ENCODE measurements around the gene PCDHA1.
A peak's percentile ranks its signal among the peaks of the same experiment; 100 is the strongest.
"Not testable (repeated sequence)": the region's sequence is repeated elsewhere in the genome, so short reads cannot be mapped to it uniquely, and the experiment has no call there.

Gene PCDHA1

DNA sequence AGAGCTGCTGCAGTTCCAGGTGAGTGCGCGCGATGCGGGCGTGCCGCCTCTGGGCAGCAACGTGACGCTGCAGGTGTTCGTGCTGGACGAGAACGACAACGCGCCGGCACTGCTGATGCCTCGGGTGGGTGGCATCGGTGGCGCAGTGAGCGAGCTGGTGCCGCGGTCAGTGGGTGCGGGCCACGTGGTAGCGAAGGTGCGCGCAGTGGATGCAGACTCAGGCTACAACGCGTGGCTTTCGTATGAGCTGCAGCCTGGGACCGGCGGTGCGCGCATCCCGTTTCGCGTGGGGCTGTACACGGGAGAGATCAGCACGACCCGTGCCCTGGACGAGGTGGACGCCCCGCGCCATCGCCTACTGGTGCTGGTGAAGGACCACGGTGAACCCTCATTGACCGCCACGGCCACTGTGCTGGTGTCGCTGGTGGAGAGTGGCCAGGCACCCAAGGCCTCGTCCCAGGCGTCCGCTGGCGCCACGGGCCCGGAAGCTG is 16.9 kb downstream of the PCDHA1 start:
- Histone ChIP-seq H3K79me2 (ENCODE audit: insufficient read depth, low read length) (no peaks in the 10 kb centered on the region), H3K9ac (ENCODE audit: low read depth, low read length, poor library complexity, severe bottlenecking) (no peak overlapping the region), H3K9me2 (replicated peaks; ENCODE audit: low read depth, low read length) (no peaks in the 10 kb centered on the region), H3K4me3 (ENCODE audit: low read length, poor library complexity, severe bottlenecking) (no peak overlapping the region), H4K20me1 (ENCODE audit: insufficient read depth, low read length, poor library complexity, severe bottlenecking) (no peaks in the 10 kb centered on the region), H3F3A (ENCODE audit: low read depth) (no peaks in the 10 kb centered on the region), H2AFZ (ENCODE audit: low read length) (no peak overlapping the region), H3K36me3 (ENCODE audit: insufficient read depth, low read length) (no peaks in the 10 kb centered on the region), H3K9me3 (ENCODE audit: insufficient read depth, low read depth, low read length) (no peaks in the 10 kb centered on the region), H3K27me3 (ENCODE audit: insufficient read depth, low read length, poor library complexity, severe bottlenecking) (no peaks in the 10 kb centered on the region), H3K4me2 (ENCODE audit: low read depth, low read length, poor library complexity, severe bottlenecking) (no peak overlapping the region), H3K4me1 (ENCODE audit: insufficient read depth, low read length, poor library complexity, severe bottlenecking) (no peaks in the 10 kb centered on the region)
- TF ChIP-seq, protein P1, sequence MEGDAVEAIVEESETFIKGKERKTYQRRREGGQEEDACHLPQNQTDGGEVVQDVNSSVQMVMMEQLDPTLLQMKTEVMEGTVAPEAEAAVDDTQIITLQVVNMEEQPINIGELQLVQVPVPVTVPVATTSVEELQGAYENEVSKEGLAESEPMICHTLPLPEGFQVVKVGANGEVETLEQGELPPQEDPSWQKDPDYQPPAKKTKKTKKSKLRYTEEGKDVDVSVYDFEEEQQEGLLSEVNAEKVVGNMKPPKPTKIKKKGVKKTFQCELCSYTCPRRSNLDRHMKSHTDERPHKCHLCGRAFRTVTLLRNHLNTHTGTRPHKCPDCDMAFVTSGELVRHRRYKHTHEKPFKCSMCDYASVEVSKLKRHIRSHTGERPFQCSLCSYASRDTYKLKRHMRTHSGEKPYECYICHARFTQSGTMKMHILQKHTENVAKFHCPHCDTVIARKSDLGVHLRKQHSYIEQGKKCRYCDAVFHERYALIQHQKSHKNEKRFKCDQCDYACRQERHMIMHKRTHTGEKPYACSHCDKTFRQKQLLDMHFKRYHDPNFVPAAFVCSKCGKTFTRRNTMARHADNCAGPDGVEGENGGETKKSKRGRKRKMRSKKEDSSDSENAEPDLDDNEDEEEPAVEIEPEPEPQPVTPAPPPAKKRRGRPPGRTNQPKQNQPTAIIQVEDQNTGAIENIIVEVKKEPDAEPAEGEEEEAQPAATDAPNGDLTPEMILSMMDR (conservative IDR thresholded peaks at IDR 0.05; ENCODE audit: low read length) = no peak
- TF ChIP-seq EZH2phosphoT487 (IDR thresholded peaks at IDR 0.05; ENCODE audit: borderline replicate concordance) = no peak

GRCh38 chr5:140806834-140807775 is 21.2 kb downstream of the PCDHA1 start, which contains the start of gene PCDHA4:
PCDHA4 (plus strand) TSS chr5:140807068.
- H3K36me3 ChIP-seq (ENCODE audit: insufficient read depth, low read length) = no peaks in the 10 kb centered on the region
- no peaks in the 10 kb centered on the region for H3K9me3 ChIP-seq (ENCODE audit: insufficient read depth, low read depth, low read length)
- H3K79me2 ChIP-seq (ENCODE audit: insufficient read depth, low read length) = no peaks in the 10 kb centered on the region
- TF ChIP-seq, protein P1 (conservative IDR thresholded peaks at IDR 0.05; ENCODE audit: low read length) = peak; percentile 46
- no peak for TF ChIP-seq EZH2phosphoT487 (IDR thresholded peaks at IDR 0.05; ENCODE audit: borderline replicate concordance)
- no peaks in the 10 kb centered on the region for H4K20me1 ChIP-seq (ENCODE audit: insufficient read depth, low read length, poor library complexity, severe bottlenecking)
- no peaks in the 10 kb centered on the region for H3K4me1 ChIP-seq (ENCODE audit: insufficient read depth, low read length, poor library complexity, severe bottlenecking)
- H3K27me3 ChIP-seq (ENCODE audit: insufficient read depth, low read length, poor library complexity, severe bottlenecking) = no peaks in the 10 kb centered on the region
- H3F3A ChIP-seq (ENCODE audit: low read depth) = no peaks in the 10 kb centered on the region
- H3K9ac ChIP-seq (ENCODE audit: low read depth, low read length, poor library complexity, severe bottlenecking) = no peak within 1 kb of the TSS
- H3K4me2 ChIP-seq (ENCODE audit: low read depth, low read length, poor library complexity, severe bottlenecking) = no peak within 1 kb of the TSS
- H3K9me2 ChIP-seq (replicated peaks; ENCODE audit: low read depth, low read length) = no peaks in the 10 kb centered on the region
- H2AFZ ChIP-seq (ENCODE audit: low read length) = no peak within 1 kb of the TSS
- no peak within 1 kb of the TSS for H3K4me3 ChIP-seq (ENCODE audit: low read length, poor library complexity, severe bottlenecking)

GRCh38 chr5:140808241-140808888 is 22.4 kb downstream of the PCDHA1 start:
- H3K9me2 ChIP-seq (replicated peaks; ENCODE audit: low read depth, low read length); H3K4me1 ChIP-seq (ENCODE audit: insufficient read depth, low read length, poor library complexity, severe bottlenecking); H3K9me3 ChIP-seq (ENCODE audit: insufficient read depth, low read depth, low read length); H3K36me3 ChIP-seq (ENCODE audit: insufficient read depth, low read length); H3K27me3 ChIP-seq (ENCODE audit: insufficient read depth, low read length, poor library complexity, severe bottlenecking); H2AFZ ChIP-seq (ENCODE audit: low read length); H3K79me2 ChIP-seq (ENCODE audit: insufficient read depth, low read length); H3K4me3 ChIP-seq (ENCODE audit: low read length, poor library complexity, severe bottlenecking); H3K4me2 ChIP-seq (ENCODE audit: low read depth, low read length, poor library complexity, severe bottlenecking); H3F3A ChIP-seq (ENCODE audit: low read depth); H3K9ac ChIP-seq (ENCODE audit: low read depth, low read length, poor library complexity, severe bottlenecking); H4K20me1 ChIP-seq (ENCODE audit: insufficient read depth, low read length, poor library complexity, severe bottlenecking): not testable (repeated sequence)

Data from Loucy (cell line).